ENCODE data around the gene RAB40C. TPM values are rescaled to one million over a fixed set of nuclear protein-coding genes. Genes with fewer than 3 reads are reported as not detected.
A peak's percentile ranks its signal among the peaks of the same experiment; 100 is the strongest.
"Not testable (repeated sequence)": the region's sequence is repeated elsewhere in the genome, so short reads cannot be mapped to it uniquely, and the experiment has no call there.

Gene RAB40C
- polyA plus RNA-seq, 1 donor = 27.1 TPM

GRCh38 chr16:591892-592517 is 2.1 kb downstream of the RAB40C start:
- no peak for DNase-seq
- Histone ChIP-seq H3K4me1 (ENCODE audit: control insufficient read depth, insufficient read depth, low read length) (peaks cover 47% of the 10 kb centered on the region), H3K36me3 (ENCODE audit: control insufficient read depth, insufficient read depth, low read length) (peaks cover 10% of the 10 kb centered on the region), H3K27me3 (ENCODE audit: control insufficient read depth, insufficient read depth, low read length) (no peaks in the 10 kb centered on the region), H3K4me3 (ENCODE audit: low read length) (no peak overlapping the region), H3K27ac (ENCODE audit: low read length) (peak overlapping the region; percentile 96), H3K9me3 (ENCODE audit: control insufficient read depth, low read depth, low read length) (no peaks in the 10 kb centered on the region)
- WGBS (ENCODE audit: insufficient coverage, low lambda C conversion rate) = 72% methylated on average over 2 of the region's 15 CpGs

- no peaks in the 10 kb centered on the region for H3K9me3 ChIP-seq (ENCODE audit: control insufficient read depth, low read depth, low read length)
- peak; percentile 69 to 83 for DNase-seq
- no peaks in the 10 kb centered on the region for H3K27me3 ChIP-seq (ENCODE audit: control insufficient read depth, insufficient read depth, low read length)
- peak overlapping the region; percentile 96 for H3K27ac ChIP-seq (ENCODE audit: low read length)
- no CpG with 5 or more reads among the region's 24 CpGs for WGBS (ENCODE audit: insufficient coverage, low lambda C conversion rate)
- H3K4me3 ChIP-seq (ENCODE audit: low read length) = no peak overlapping the region
- peaks cover 12% of the 10 kb centered on the region for H3K36me3 ChIP-seq (ENCODE audit: control insufficient read depth, insufficient read depth, low read length)
- peaks cover 46% of the 10 kb centered on the region for H3K4me1 ChIP-seq (ENCODE audit: control insufficient read depth, insufficient read depth, low read length)
Measured at GRCh38 chr16:592518-593306, 2.8 kb downstream of the RAB40C start.

GRCh38 chr16:593406-593805 is 3.5 kb downstream of the RAB40C start:
- DNase-seq = peak; percentile 90 to 96
- H3K9me3 ChIP-seq (ENCODE audit: control insufficient read depth, low read depth, low read length) = no peaks in the 10 kb centered on the region
- no peaks in the 10 kb centered on the region for H3K27me3 ChIP-seq (ENCODE audit: control insufficient read depth, insufficient read depth, low read length)
- H3K27ac ChIP-seq (ENCODE audit: low read length) = peak overlapping the region; percentile 96
- no peak overlapping the region for H3K4me3 ChIP-seq (ENCODE audit: low read length)
- peaks cover 39% of the 10 kb centered on the region for H3K4me1 ChIP-seq (ENCODE audit: control insufficient read depth, insufficient read depth, low read length)
- peaks cover 12% of the 10 kb centered on the region for H3K36me3 ChIP-seq (ENCODE audit: control insufficient read depth, insufficient read depth, low read length)
- no CpG with 5 or more reads among the region's 9 CpGs for WGBS (ENCODE audit: insufficient coverage, low lambda C conversion rate)

- WGBS (ENCODE audit: insufficient coverage, low lambda C conversion rate) = no CpG with 5 or more reads among the region's 16 CpGs
- Histone ChIP-seq H3K27me3 (ENCODE audit: control insufficient read depth, insufficient read depth, low read length) (no peaks in the 10 kb centered on the region), H3K4me1 (ENCODE audit: control insufficient read depth, insufficient read depth, low read length) (peaks cover 38% of the 10 kb centered on the region), H3K36me3 (ENCODE audit: control insufficient read depth, insufficient read depth, low read length) (peaks cover 15% of the 10 kb centered on the region), H3K9me3 (ENCODE audit: control insufficient read depth, low read depth, low read length) (peaks cover 2% of the 10 kb centered on the region), H3K27ac (ENCODE audit: low read length) (peak overlapping the region; percentile 96), H3K4me3 (ENCODE audit: low read length) (no peak overlapping the region)
- DNase-seq = no peak
Measured at GRCh38 chr16:593807-594206, 3.9 kb downstream of the RAB40C start.

GRCh38 chr16:595094-595528 is 5.2 kb downstream of the RAB40C start:
- H3K36me3 ChIP-seq (ENCODE audit: control insufficient read depth, insufficient read depth, low read length) = peaks cover 24% of the 10 kb centered on the region
- DNase-seq = no peak
- no peak overlapping the region for H3K27ac ChIP-seq (ENCODE audit: low read length)
- H3K4me1 ChIP-seq (ENCODE audit: control insufficient read depth, insufficient read depth, low read length) = peaks cover 38% of the 10 kb centered on the region
- H3K9me3 ChIP-seq (ENCODE audit: control insufficient read depth, low read depth, low read length) = peaks cover 8% of the 10 kb centered on the region
- H3K27me3 ChIP-seq (ENCODE audit: control insufficient read depth, insufficient read depth, low read length) = no peaks in the 10 kb centered on the region
- no peak overlapping the region for H3K4me3 ChIP-seq (ENCODE audit: low read length)
- no CpG with 5 or more reads among the region's 18 CpGs for WGBS (ENCODE audit: insufficient coverage, low lambda C conversion rate)

GRCh38 chr16:595942-596735 is 6.3 kb downstream of the RAB40C start:
- peaks cover 38% of the 10 kb centered on the region for H3K4me1 ChIP-seq (ENCODE audit: control insufficient read depth, insufficient read depth, low read length)
- H3K27ac ChIP-seq (ENCODE audit: low read length) = no peak overlapping the region
- no peak for DNase-seq
- no peak overlapping the region for H3K4me3 ChIP-seq (ENCODE audit: low read length)
- H3K36me3 ChIP-seq (ENCODE audit: control insufficient read depth, insufficient read depth, low read length) = peaks cover 24% of the 10 kb centered on the region
- peaks cover 8% of the 10 kb centered on the region for H3K9me3 ChIP-seq (ENCODE audit: control insufficient read depth, low read depth, low read length)
- no CpG with 5 or more reads among the region's 34 CpGs for WGBS (ENCODE audit: insufficient coverage, low lambda C conversion rate)
- H3K27me3 ChIP-seq (ENCODE audit: control insufficient read depth, insufficient read depth, low read length) = no peaks in the 10 kb centered on the region

GRCh38 chr16:596736-597060 is 6.8 kb downstream of the RAB40C start:
- no peak for DNase-seq

GRCh38 chr16:597655-598054 is 7.8 kb downstream of the RAB40C start:
- H3K27me3 ChIP-seq (ENCODE audit: control insufficient read depth, insufficient read depth, low read length); DNase-seq; H3K9me3 ChIP-seq (ENCODE audit: control insufficient read depth, low read depth, low read length); H3K27ac ChIP-seq (ENCODE audit: low read length); H3K4me3 ChIP-seq (ENCODE audit: low read length): not testable (repeated sequence)
- peaks cover 23% of the 10 kb centered on the region for H3K4me1 ChIP-seq (ENCODE audit: control insufficient read depth, insufficient read depth, low read length)
- H3K36me3 ChIP-seq (ENCODE audit: control insufficient read depth, insufficient read depth, low read length) = peaks cover 27% of the 10 kb centered on the region
- no CpG with 5 or more reads among the region's 7 CpGs for WGBS (ENCODE audit: insufficient coverage, low lambda C conversion rate)

More at GRCh38 chr16:596736-597060, 6.8 kb downstream of the RAB40C start:
- peaks cover 32% of the 10 kb centered on the region for H3K4me1 ChIP-seq (ENCODE audit: control insufficient read depth, insufficient read depth, low read length)
- WGBS (ENCODE audit: insufficient coverage, low lambda C conversion rate) = no CpG with 5 or more reads among the region's 12 CpGs
- peaks cover 27% of the 10 kb centered on the region for H3K36me3 ChIP-seq (ENCODE audit: control insufficient read depth, insufficient read depth, low read length)
- peaks cover 8% of the 10 kb centered on the region for H3K9me3 ChIP-seq (ENCODE audit: control insufficient read depth, low read depth, low read length)
- H3K27ac ChIP-seq (ENCODE audit: low read length) = no peak overlapping the region
- no peak overlapping the region for H3K4me3 ChIP-seq (ENCODE audit: low read length)
- no peaks in the 10 kb centered on the region for H3K27me3 ChIP-seq (ENCODE audit: control insufficient read depth, insufficient read depth, low read length)

- H3K27me3 ChIP-seq (ENCODE audit: control insufficient read depth, insufficient read depth, low read length) = no peaks in the 10 kb centered on the region
- DNase-seq = no peak
- H3K9me3 ChIP-seq (ENCODE audit: control insufficient read depth, low read depth, low read length) = peaks cover 8% of the 10 kb centered on the region
- H3K36me3 ChIP-seq (ENCODE audit: control insufficient read depth, insufficient read depth, low read length) = peaks cover 27% of the 10 kb centered on the region
- no peak overlapping the region for H3K4me3 ChIP-seq (ENCODE audit: low read length)
- peaks cover 9% of the 10 kb centered on the region for H3K4me1 ChIP-seq (ENCODE audit: control insufficient read depth, insufficient read depth, low read length)
- no CpG with 5 or more reads among the region's 43 CpGs for WGBS (ENCODE audit: insufficient coverage, low lambda C conversion rate)
- H3K27ac ChIP-seq (ENCODE audit: low read length) = no peak overlapping the region
Measured at GRCh38 chr16:598823-599739, 9.2 kb downstream of the RAB40C start.
